ENCODE measurements around the gene TPMT. TPM values are rescaled to one million over a fixed set of nuclear protein-coding genes. Genes with fewer than 3 reads are reported as not detected.

The TPMT gene
- total RNA-seq, 1 experiment from 2014 or later, result 13.3 TPM

DNA sequence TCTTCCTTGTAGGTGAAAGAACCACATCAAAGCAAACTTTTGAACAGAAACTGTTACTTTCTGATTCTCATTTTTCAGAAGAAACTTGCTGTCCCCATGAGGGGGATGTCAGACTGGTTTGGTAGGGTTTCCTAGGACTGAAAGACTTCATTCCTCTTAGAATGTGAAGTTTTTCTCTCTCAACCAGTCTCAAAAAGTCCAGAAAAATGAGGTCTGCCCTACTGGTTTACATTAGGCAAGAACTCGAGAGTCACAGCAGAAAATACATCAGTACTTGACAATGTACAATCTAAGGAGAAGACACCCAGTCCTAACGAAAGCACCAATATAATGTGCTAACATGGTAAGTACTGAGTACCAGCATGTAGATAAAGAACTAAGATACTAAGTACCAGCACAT, 19.7 kb downstream of the TPMT start:
- no peak overlapping the region for H3K4me3 Mint-ChIP-seq
- no peak overlapping the region for H3K23ac ChIP-seq (ENCODE audit: insufficient read length, low read depth, low read length)
- H2BK15ac ChIP-seq (ENCODE audit: low read depth, low read length), result no peak overlapping the region
- WGBS (ENCODE audit: extremely low coverage, insufficient read length, low lambda C conversion rate), result no CpG with 5 or more reads among the region's 2 CpGs
- no peak overlapping the region for H3K4me2 ChIP-seq (ENCODE audit: insufficient read depth, insufficient read length, low read length)
- no peaks in the 10 kb centered on the region for H3K23me2 ChIP-seq (ENCODE audit: insufficient read length, low read depth, low read length, poor library complexity, severe bottlenecking)
- H4K91ac ChIP-seq (ENCODE audit: insufficient read length, low read depth, low read length), result no peak overlapping the region
- H2BK12ac ChIP-seq (ENCODE audit: insufficient read length, low read depth, low read length), result no peak overlapping the region
- no peaks in the 10 kb centered on the region for H3K9me3 ChIP-seq (ENCODE audit: control insufficient read depth, low read depth, low read length)
- H3T11ph ChIP-seq (ENCODE audit: low read length), result no peak overlapping the region
- H3K27me3 ChIP-seq (ENCODE audit: insufficient read depth, low read length), result no peaks in the 10 kb centered on the region
- H4K8ac ChIP-seq (replicated peaks; ENCODE audit: insufficient read length, low read depth, low read length), result no peak overlapping the region
- H2BK20ac ChIP-seq (ENCODE audit: low read depth, low read length, poor library complexity, severe bottlenecking), result no peak overlapping the region
- TF ChIP-seq, protein P1, sequence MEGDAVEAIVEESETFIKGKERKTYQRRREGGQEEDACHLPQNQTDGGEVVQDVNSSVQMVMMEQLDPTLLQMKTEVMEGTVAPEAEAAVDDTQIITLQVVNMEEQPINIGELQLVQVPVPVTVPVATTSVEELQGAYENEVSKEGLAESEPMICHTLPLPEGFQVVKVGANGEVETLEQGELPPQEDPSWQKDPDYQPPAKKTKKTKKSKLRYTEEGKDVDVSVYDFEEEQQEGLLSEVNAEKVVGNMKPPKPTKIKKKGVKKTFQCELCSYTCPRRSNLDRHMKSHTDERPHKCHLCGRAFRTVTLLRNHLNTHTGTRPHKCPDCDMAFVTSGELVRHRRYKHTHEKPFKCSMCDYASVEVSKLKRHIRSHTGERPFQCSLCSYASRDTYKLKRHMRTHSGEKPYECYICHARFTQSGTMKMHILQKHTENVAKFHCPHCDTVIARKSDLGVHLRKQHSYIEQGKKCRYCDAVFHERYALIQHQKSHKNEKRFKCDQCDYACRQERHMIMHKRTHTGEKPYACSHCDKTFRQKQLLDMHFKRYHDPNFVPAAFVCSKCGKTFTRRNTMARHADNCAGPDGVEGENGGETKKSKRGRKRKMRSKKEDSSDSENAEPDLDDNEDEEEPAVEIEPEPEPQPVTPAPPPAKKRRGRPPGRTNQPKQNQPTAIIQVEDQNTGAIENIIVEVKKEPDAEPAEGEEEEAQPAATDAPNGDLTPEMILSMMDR (conservative IDR thresholded peaks at IDR 0.05), result no peak
- no peak overlapping the region for H2BK120ac ChIP-seq (ENCODE audit: low read depth, low read length, poor library complexity, severe bottlenecking)
- no peak overlapping the region for H2BK5ac ChIP-seq (ENCODE audit: insufficient read length, low read length)
- H2AK5ac ChIP-seq (ENCODE audit: insufficient read length, low read length), result no peak overlapping the region
- H3K9me3 Mint-ChIP-seq, result no peaks in the 10 kb centered on the region
- H2AFZ ChIP-seq (ENCODE audit: low read length), result no peak overlapping the region
- no peak overlapping the region for H3K27ac ChIP-seq (ENCODE audit: insufficient read length, low read depth, low read length)
- no peak overlapping the region for H3K18ac ChIP-seq (ENCODE audit: insufficient read length, low read depth, low read length)
- H4K5ac ChIP-seq (ENCODE audit: insufficient read length, low read depth, low read length), result no peak overlapping the region
- no peaks in the 10 kb centered on the region for H3K4me1 Mint-ChIP-seq
- no peaks in the 10 kb centered on the region for H3K79me2 ChIP-seq (ENCODE audit: insufficient read depth, low read length)
- no peak overlapping the region for H3K14ac ChIP-seq (ENCODE audit: insufficient read depth, low read length)
- H3K36me3 Mint-ChIP-seq (ENCODE audit: insufficient read depth in 1 of 3, low read depth in 3 of 3), result peaks cover 7 to 44% (median 38%) of the 10 kb centered on the region in 3 experiments; a peak in 6 of 7 replicates
- no peak overlapping the region for H3K27ac Mint-ChIP-seq
- no peaks in the 10 kb centered on the region for H3K4me1 ChIP-seq (ENCODE audit: insufficient read depth, low read length)
- H4K20me1 ChIP-seq (ENCODE audit: control insufficient read depth, insufficient read depth, insufficient read length), result no peaks in the 10 kb centered on the region
- H3K56ac ChIP-seq (ENCODE audit: insufficient read length, low read depth, low read length), result no peak overlapping the region
- H3K4ac ChIP-seq (ENCODE audit: low read depth, low read length), result no peak overlapping the region
- no peak overlapping the region for H3K9ac ChIP-seq (ENCODE audit: extremely low read depth, insufficient read length, low read length)
- H3K79me1 ChIP-seq (ENCODE audit: insufficient read depth, low read depth, low read length, poor library complexity, severe bottlenecking), result no peaks in the 10 kb centered on the region
- no peaks in the 10 kb centered on the region for H3K27me3 Mint-ChIP-seq (ENCODE audit: low read depth)
- DNase-seq, result no peak
